ENCODE measurements around the gene IL17B.

GRCh38 chr5:149409268-149409948 is 30.3 kb upstream of the IL17B start:
- no peak for TF ChIP-seq YY1 (IDR thresholded peaks at IDR 0.05; ENCODE audit: borderline replicate concordance in 1 of 3, control insufficient read depth in 1 of 3, extremely low read depth in 1 of 3, insufficient read depth in 3 of 3, insufficient read length in 1 of 3, insufficient replicate concordance in 2 of 3, low read depth in 1 of 3, low read length in 2 of 3)
- no peak for TF ChIP-seq PHF21A (IDR thresholded peaks at IDR 0.05; ENCODE audit: borderline replicate concordance, low read depth)
- no peak for TF ChIP-seq FOSL1 (tag; conservative IDR thresholded peaks at IDR 0.05)
- TF ChIP-seq HMGN3 (IDR thresholded peaks at IDR 0.05; ENCODE audit: borderline replicate concordance, extremely low read depth, insufficient read length, low read depth, low read length) = no peak
- TF ChIP-seq EP300 (IDR thresholded peaks at IDR 0.05; ENCODE audit: low read length) = no peak
- no peak for TF ChIP-seq ZNF232 (CRISPR knock-in tag; IDR thresholded peaks at IDR 0.05)
- no peak for TF ChIP-seq ADNP (tag; IDR thresholded peaks at IDR 0.05)
- TF ChIP-seq SIN3A (IDR thresholded peaks at IDR 0.05; ENCODE audit: borderline replicate concordance in 2 of 2, control insufficient read depth in 1 of 2, low read depth in 2 of 2, low read length in 2 of 2) = no peak
- TF ChIP-seq RFX5 (IDR thresholded peaks at IDR 0.05; ENCODE audit: low read depth, low read length) = no peak
- TF ChIP-seq NFIC (IDR thresholded peaks at IDR 0.05) = no peak
- TF ChIP-seq DIDO1 (tag; IDR thresholded peaks at IDR 0.05; ENCODE audit: low read depth) = no peak
- TF ChIP-seq RUNX1 (IDR thresholded peaks at IDR 0.05; ENCODE audit: low read depth) = no peak
- TF ChIP-seq, protein P1, sequence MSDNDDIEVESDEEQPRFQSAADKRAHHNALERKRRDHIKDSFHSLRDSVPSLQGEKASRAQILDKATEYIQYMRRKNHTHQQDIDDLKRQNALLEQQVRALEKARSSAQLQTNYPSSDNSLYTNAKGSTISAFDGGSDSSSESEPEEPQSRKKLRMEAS (CRISPR knock-in tag; IDR thresholded peaks at IDR 0.05) = no peak
- TF ChIP-seq REST (IDR thresholded peaks at IDR 0.05; ENCODE audit: borderline replicate concordance) = no peak
- no peak for TF ChIP-seq REST (CRISPR knock-in tag; IDR thresholded peaks at IDR 0.05; ENCODE audit: low read depth)

Data from K562 (cell line).